Left ventricle myocardium inferior (tissue), 1 donor: ENCODE data around the gene PSAPL1. TPM values are rescaled to one million over a fixed set of nuclear protein-coding genes. Genes with fewer than 3 reads are reported as not detected.

Source experiments
- DNase-seq: peaks from one replicate; pipeline ENCODE4 v3.0.0-alpha.2; 2020
- H3K27ac ChIP-seq: fragments of 200-600 bp; replicated peaks from 2 replicates; pipeline ENCODE4 v1.8.0; 2021
- H3K27me3 ChIP-seq: fragments of 200-600 bp; 2 replicates; pipeline ENCODE4 v1.8.0; 2021; ENCODE audit warnings: low read depth
- H3K36me3 ChIP-seq: fragments of 200-600 bp; 2 replicates; pipeline ENCODE4 v1.8.0; 2021
- H3K4me1 ChIP-seq: fragments of 200-600 bp; 2 replicates; pipeline ENCODE4 v1.8.0; 2021
- H3K4me3 ChIP-seq: fragments of 200-600 bp; 2 replicates; pipeline ENCODE4 v1.8.0; 2021; ENCODE audit warnings: mild to moderate bottlenecking, moderate library complexity
- H3K9me3 ChIP-seq: fragments of 200-600 bp; replicated peaks from 2 replicates; pipeline ENCODE4 v1.8.0; 2021
- CTCF ChIP-seq: fragments of 200-600 bp; IDR thresholded peaks from 2 replicates; pipeline ENCODE4 v1.8.0; 2021; ENCODE audit warnings: antibody characterized with exemption, mild to moderate bottlenecking, borderline replicate concordance
- intact Hi-C: fragments of 100-400 bp; cut with micrococcal nuclease; formaldehyde crosslinking; loops from one replicate; pipeline ENCODE4 v1.11.0; 2022
- total RNA-seq: library from RNA; stranded (reverse); fragmentation: NEBNext Ultra II Directional; extraction: Animal tissue kit (Norgen Biotek cat#: 25700); gene quantifications from one replicate; pipeline ENCODE4 v1.2.1, GENCODE V29; 2021
- donor health status: DM: no; HTN: yes; CAD: no; lungs with severe emphysema.

Gene PSAPL1
- total RNA-seq, 1 donor from 2014 or later, result not detected

GRCh38 chr4:7412554-7412912 lies 22.2 kb downstream of the PSAPL1 start:
- no peak overlapping the region for H3K27ac ChIP-seq
- TF ChIP-seq CTCF, result no peak
- peak; percentile 2 for DNase-seq
- H3K36me3 ChIP-seq, result no peaks in the 10 kb centered on the region
- no peak overlapping the region for H3K4me3 ChIP-seq
- no peaks in the 10 kb centered on the region for H3K4me1 ChIP-seq
- intact Hi-C loops, result no loop called here
- H3K9me3 ChIP-seq, result peaks cover 20% of the 10 kb centered on the region
- peaks cover 24% of the 10 kb centered on the region for H3K27me3 ChIP-seq

- Histone ChIP-seq H3K4me3 (no peak overlapping the region), H3K9me3 (peaks cover 25% of the 10 kb centered on the region), H3K4me1 (no peaks in the 10 kb centered on the region), H3K27me3 (peaks cover 24% of the 10 kb centered on the region), H3K36me3 (no peaks in the 10 kb centered on the region), H3K27ac (no peak overlapping the region)
- intact Hi-C loops, result no loop called here
- peak; percentile 6 for DNase-seq
- no peak for TF ChIP-seq CTCF
Measured at GRCh38 chr4:7411896-7412553, 22.7 kb downstream of the PSAPL1 start.

- no peak overlapping the region for H3K27ac ChIP-seq
- intact Hi-C loops, result no loop called here
- no peaks in the 10 kb centered on the region for H3K36me3 ChIP-seq
- peaks cover 27% of the 10 kb centered on the region for H3K9me3 ChIP-seq
- peaks cover 24% of the 10 kb centered on the region for H3K27me3 ChIP-seq
- no peak for TF ChIP-seq CTCF
- no peaks in the 10 kb centered on the region for H3K4me1 ChIP-seq
- no peak for DNase-seq
- H3K4me3 ChIP-seq, result no peak overlapping the region
Measured at GRCh38 chr4:7411491-7411890, 23.2 kb downstream of the PSAPL1 start.

GRCh38 chr4:7410446-7410845 lies 24.3 kb downstream of the PSAPL1 start:
- peaks cover 31% of the 10 kb centered on the region for H3K9me3 ChIP-seq
- peaks cover 24% of the 10 kb centered on the region for H3K27me3 ChIP-seq
- intact Hi-C loops, result no loop called here
- no peaks in the 10 kb centered on the region for H3K36me3 ChIP-seq
- H3K4me3 ChIP-seq, result no peak overlapping the region
- no peak overlapping the region for H3K27ac ChIP-seq
- DNase-seq, result no peak
- no peaks in the 10 kb centered on the region for H3K4me1 ChIP-seq
- no peak for TF ChIP-seq CTCF

GRCh38 chr4:7408166-7408565 lies 26.6 kb downstream of the PSAPL1 start:
- Histone ChIP-seq H3K36me3 (no peaks in the 10 kb centered on the region), H3K4me1 (peaks cover 2% of the 10 kb centered on the region), H3K4me3 (no peak overlapping the region), H3K27me3 (peaks cover 13% of the 10 kb centered on the region), H3K9me3 (peaks cover 41% of the 10 kb centered on the region), H3K27ac (no peak overlapping the region)
- intact Hi-C loops, result no loop called here
- DNase-seq, result no peak
- no peak for TF ChIP-seq CTCF
